GM12801 (cell line): ENCODE measurements around the gene IFT172.

Source experiments
- CTCF ChIP-seq: IDR thresholded peaks from one replicate; pipeline ENCODE4 v1.5.1; 2011; ENCODE audit warnings: control low read depth; ENCODE audit not compliant: insufficient read length; ENCODE audit errors: extremely low read depth

The IFT172 gene

GRCh38 chr2:27400348-27401135 lies 89.0 kb downstream of the IFT172 start:
- no peak for TF ChIP-seq CTCF

- TF ChIP-seq CTCF: no peak
Observed at GRCh38 chr2:27398962-27399361, 90.6 kb downstream of the IFT172 start.
